Endothelial cell of umbilical vein (primary cell): ENCODE data around the gene CRHR1. TPM values are rescaled to one million over a fixed set of nuclear protein-coding genes. Genes with fewer than 3 reads are reported as not detected.

Source experiments
- BruUV-seq: library from RNA; stranded (reverse); fragments of 400-500 nt; replicated peaks from 2 replicates; lab custom pipeline; 2021; lab: Mats Ljungman, UMichigan
- CTCF ChIA-PET: fragments of 300-600, 350-600 bp; sonication (Branson Sonifier 250); formaldehyde crosslinking; loops from one replicate; lab custom pipeline; 2021; ENCODE audit warnings: antibody characterized with exemption, inconsistent platforms; lab: Charles Lee
- POLR2A ChIA-PET: fragments of 300-600, 350-600 bp; sonication (Branson Sonifier 250); formaldehyde crosslinking; loops from one replicate; lab custom pipeline; 2021; ENCODE audit warnings: antibody characterized with exemption, inconsistent platforms; lab: Charles Lee
- DNase-seq: peaks from one replicate; pipeline ENCODE4 v3.0.0-alpha.2; 2011; ENCODE audit warnings: low read depth, low spot score
- FAIRE-seq: peaks from 2 replicates; lab custom pipeline; 2011; peaks lifted over from hg19 to GRCh38; lab: Jason Lieb, UNC
- H2AFZ ChIP-seq: 2 replicates; pipeline ENCODE4 v1.6.0; 2012; ENCODE audit warnings: low read depth, low read length, control low read depth, inconsistent platforms
- H3K27ac ChIP-seq: 2 replicates; pipeline ENCODE4 v1.5.1; 2011; ENCODE audit warnings: low read depth, mild to moderate bottlenecking, control low read depth, low read length, moderate library complexity; ENCODE audit not compliant: insufficient read depth
- H3K27me3 ChIP-seq, 2 experiments: 2 replicates each; pipeline versions ENCODE4 v1.6.0 to v1.6.1; 2011; ENCODE audit warnings: low read length in 2 of 2, mixed read lengths in 1 of 2; ENCODE audit not compliant: control insufficient read depth in 2 of 2, insufficient read depth in 2 of 2
- H3K36me3 ChIP-seq, 2 experiments: 2 replicates in 1 of 2; 3 replicates in 1 of 2; pipeline ENCODE4 v1.5.1; 2011; ENCODE audit warnings: low read length in 2 of 2, mild to moderate bottlenecking in 1 of 2, moderate library complexity in 1 of 2; ENCODE audit not compliant: control insufficient read depth in 2 of 2, insufficient read depth in 2 of 2; ENCODE audit errors: extremely low read depth in 1 of 2
- H3K4me1 ChIP-seq: 3 replicates; pipeline ENCODE4 v1.5.1; 2011; ENCODE audit warnings: mild to moderate bottlenecking, low read length; ENCODE audit not compliant: control insufficient read depth, insufficient read depth; ENCODE audit errors: extremely low read depth
- H3K4me2 ChIP-seq: 2 replicates; pipeline ENCODE4 v1.6.1; 2011; ENCODE audit warnings: low read length, control low read depth, mixed read lengths; ENCODE audit not compliant: insufficient read depth
- H3K4me3 ChIP-seq, 3 experiments: fragments of 200-600 bp in 1 of 3; sonication (generic), shearing (Covaris generic) in 1 of 3; replicated peaks in 1 of 3; 2 replicates each; pipeline ENCODE4 v1.5.1; 2011 to 2016; ENCODE audit warnings: control low read depth in 3 of 3, low read length in 3 of 3, mild to moderate bottlenecking in 2 of 3, inconsistent platforms in 1 of 3, low read depth in 1 of 3, moderate library complexity in 1 of 3; ENCODE audit not compliant: insufficient read depth in 1 of 3
- H3K79me2 ChIP-seq: 2 replicates; pipeline ENCODE4 v1.6.0; 2012; ENCODE audit warnings: low read length, inconsistent platforms; ENCODE audit not compliant: control insufficient read depth, insufficient read depth
- H3K9ac ChIP-seq: replicated peaks from 2 replicates; pipeline ENCODE3; 2011; ENCODE audit warnings: low read length, control low read depth; ENCODE audit not compliant: insufficient read depth; ENCODE audit errors: extremely low read depth
- H3K9me1 ChIP-seq: replicated peaks from 3 replicates; pipeline ENCODE4 v1.6.0; 2011; ENCODE audit warnings: mild to moderate bottlenecking, low read length; ENCODE audit not compliant: control insufficient read depth, insufficient read depth; ENCODE audit errors: extremely low read depth
- H3K9me3 ChIP-seq: replicated peaks from 2 replicates; pipeline ENCODE4 v1.5.1; 2012; ENCODE audit warnings: low read length, inconsistent platforms; ENCODE audit not compliant: control insufficient read depth, insufficient read depth
- H4K20me1 ChIP-seq: replicated peaks from 2 replicates; pipeline ENCODE3; 2011; ENCODE audit warnings: mild to moderate bottlenecking, low read length; ENCODE audit not compliant: control insufficient read depth, insufficient read depth; ENCODE audit errors: extremely low read depth
- CTCF ChIP-seq, 2 donors: IDR thresholded peaks; 1 replicate in 1 of 2; 2 replicates in 1 of 2; pipeline ENCODE4 v1.5.1; 2011; ENCODE audit warnings: low read length in 2 of 2, mild to moderate bottlenecking in 2 of 2, moderate library complexity in 2 of 2, control low read depth in 1 of 2, inconsistent platforms in 1 of 2, low read depth in 1 of 2; ENCODE audit not compliant: insufficient read depth in 1 of 2; ENCODE audit errors: extremely low read depth in 1 of 2
- EZH2 ChIP-seq: IDR thresholded peaks from 2 replicates; pipeline ENCODE4 v1.6.1; 2012; ENCODE audit warnings: borderline replicate concordance, low read depth, mild to moderate bottlenecking, moderate library complexity, low read length, inconsistent platforms; ENCODE audit not compliant: severe bottlenecking
- FOS ChIP-seq: IDR thresholded peaks from 2 replicates; pipeline ENCODE4 v1.6.1; 2011; ENCODE audit warnings: mild to moderate bottlenecking, low read length, moderate library complexity, borderline replicate concordance; ENCODE audit not compliant: insufficient read depth
- GATA2 ChIP-seq: IDR thresholded peaks from 2 replicates; pipeline ENCODE4 v1.7.0; 2011; ENCODE audit warnings: low read depth, mild to moderate bottlenecking, moderate library complexity, mixed read lengths, low read length; ENCODE audit not compliant: insufficient read length, insufficient read depth
- JUN ChIP-seq: IDR thresholded peaks from 2 replicates; pipeline ENCODE4 v1.6.1; 2011; ENCODE audit warnings: borderline replicate concordance, low read depth; ENCODE audit not compliant: insufficient read length, insufficient read depth
- MYC ChIP-seq: IDR thresholded peaks from one replicate; pipeline ENCODE4 v1.6.1; 2011; ENCODE audit warnings: mild to moderate bottlenecking, low read depth, low read length
- POLR2A ChIP-seq: IDR thresholded peaks from 2 replicates; pipeline ENCODE4 v1.6.1; 2012; ENCODE audit warnings: low read depth, mild to moderate bottlenecking, control low read depth, low read length
- POLR2AphosphoS5 ChIP-seq: IDR thresholded peaks from 2 replicates; pipeline ENCODE4 v1.6.1; 2012; ENCODE audit warnings: low read depth, mild to moderate bottlenecking, control low read depth, low read length, moderate library complexity; ENCODE audit not compliant: insufficient read depth
- dilution Hi-C: fragments of 300-500 bp; cut with MboI; formaldehyde crosslinking; loops from one replicate; pipeline ENCODE4 v1.15.0; 2019; ENCODE audit warnings: low sequenced_read_pairs; ENCODE audit not compliant: extremely low pct_ligation_motif_present
- intact Hi-C: fragments of 100-400 bp; cut with micrococcal nuclease; formaldehyde crosslinking; loops from one replicate; pipeline ENCODE4 v1.10.0; 2022
- polyA plus RNA-seq, 4 experiments: library from polyadenylated mRNA; depleted of rRNA in 3 of 4; stranded (reverse) in 3 of 4; unstranded in 1 of 4; fragments of >200 nt; gene quantifications; 2 replicates each; pipeline versions ENCODE4 v1.2.1 to v1.2.3, GENCODE V29; 2011 to 2012; ENCODE audit warnings: missing spikeins in 1 of 4
- total RNA-seq: library from RNA; stranded (reverse); gene quantifications from 2 replicates; pipeline ENCODE4 v1.2.3, GENCODE V29; 2021
- TF ChIP-seq, protein P1 (sequence below): IDR thresholded peaks from 2 replicates; pipeline ENCODE4 v1.6.1; 2011; ENCODE audit not compliant: insufficient read depth, insufficient read length

The CRHR1 gene
- total and polyA plus RNA-seq, 2 donors (not counting 3 experiments of a cell fraction or from before 2014, with no cell fraction given), result not detected

- intact Hi-C loops, result loop anchor here (10.0 kb wide), 1 partner anchor 444 kb away; no protein-coding TSS in a partner anchor
- Histone ChIP-seq H3K27ac (no peak overlapping the region), H3K79me2 (no peaks in the 10 kb centered on the region), H3K4me2 (no peak overlapping the region), H3K9ac (no peak overlapping the region), H2AFZ (no peak overlapping the region), H3K36me3 (no peaks in the 10 kb centered on the region), H3K4me3 (no peak overlapping the region), H3K4me1 (no peaks in the 10 kb centered on the region), H3K9me3 (no peaks in the 10 kb centered on the region), H4K20me1 (no peaks in the 10 kb centered on the region), H3K27me3 (no peaks in the 10 kb centered on the region), H3K9me1 (no peaks in the 10 kb centered on the region)
- dilution Hi-C loops, result no loop called here
- no peak for FAIRE-seq
- DNase-seq, result no peak
- POLR2A ChIA-PET, result no interaction called here
- TF ChIP-seq CTCF (IDR thresholded peaks at IDR 0.05; ENCODE audit: extremely low read depth in 1 of 2, insufficient read depth in 1 of 2, low read depth in 1 of 2, low read length in 2 of 2) (no peak), POLR2A (no peak), EZH2 (no peak), MYC (no peak), POLR2AphosphoS5 (no peak), JUN (no peak), FOS (no peak), GATA2 (no peak)
- TF ChIP-seq, protein P1, sequence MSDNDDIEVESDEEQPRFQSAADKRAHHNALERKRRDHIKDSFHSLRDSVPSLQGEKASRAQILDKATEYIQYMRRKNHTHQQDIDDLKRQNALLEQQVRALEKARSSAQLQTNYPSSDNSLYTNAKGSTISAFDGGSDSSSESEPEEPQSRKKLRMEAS, result no peak
- BruUV-seq, result no TSS peak
- CTCF ChIA-PET, result interaction anchor here (0.7 to 4.1 kb wide), 6 partner anchors 12 to 703 kb away, joined by 3 to 23 read pairs (median 3); partner anchors contain the start of gene ACBD4
Measured at GRCh38 chr17:45838751-45839295, 54.7 kb downstream of the CRHR1 start.
